Naive thymus-derived CD4-positive, alpha-beta T cell (primary cell): ENCODE measurements around the gene CPD. TPM values are rescaled to one million over a fixed set of nuclear protein-coding genes. Genes with fewer than 3 reads are reported as not detected.
A peak's percentile ranks its signal among the peaks of the same experiment; 100 is the strongest.

Experiments used
- ATAC-seq: fragments of 150-1000 bp; cut with Tn5 transposase; 2 replicates; pipeline ENCODE4 v1.10.0; 2021; ENCODE audit warnings: mild to moderate bottlenecking, moderate library complexity
- CTCF ChIA-PET: fragments of 350-600 bp; sonication (Branson Sonifier 250); formaldehyde crosslinking; loops from one replicate; lab custom pipeline; 2021; ENCODE audit warnings: antibody characterized with exemption; lab: Charles Lee
- POLR2A ChIA-PET: fragments of 350-600 bp; sonication (Branson Sonifier 250); formaldehyde crosslinking; loops from one replicate; lab custom pipeline; 2021; ENCODE audit warnings: antibody characterized with exemption, inconsistent platforms; lab: Charles Lee
- DNase-seq, 9 donors: peaks; one replicate each; pipeline versions ENCODE4 v3.0.0 to v3.0.0-alpha.2; 2020 to 2022; ENCODE audit warnings: mixed read lengths in 1 of 9
- H3K27ac ChIP-seq: one replicate; pipeline ENCODE4 v1.7.0; 2013; ENCODE audit warnings: mild to moderate bottlenecking, low read depth, low read length, moderate library complexity
- H3K27me3 ChIP-seq, 2 donors: one replicate each; pipeline ENCODE4 v1.7.0; 2013; ENCODE audit warnings: low read length in 2 of 2, mild to moderate bottlenecking in 2 of 2, moderate library complexity in 2 of 2; ENCODE audit not compliant: control insufficient read depth in 2 of 2, insufficient read depth in 2 of 2
- H3K36me3 ChIP-seq, 3 experiments: 1 replicate in 2 of 3; 2 replicates in 1 of 3; pipeline ENCODE4 v1.7.0; 2013; ENCODE audit warnings: low read length in 3 of 3, mild to moderate bottlenecking in 3 of 3, moderate library complexity in 1 of 3; ENCODE audit not compliant: insufficient read depth in 3 of 3, control insufficient read depth in 2 of 3
- H3K4me1 ChIP-seq, 2 donors: one replicate each; pipeline ENCODE4 v1.7.0; 2013; ENCODE audit warnings: low read length in 2 of 2, mild to moderate bottlenecking in 2 of 2, moderate library complexity in 1 of 2; ENCODE audit not compliant: control insufficient read depth in 2 of 2, insufficient read depth in 2 of 2
- H3K4me3 ChIP-seq: 2 replicates; pipeline ENCODE4 v1.7.0; 2013; ENCODE audit warnings: mild to moderate bottlenecking, low read length
- H3K9me3 ChIP-seq, 3 experiments: 1 replicate in 2 of 3; 2 replicates in 1 of 3; pipeline ENCODE4 v1.7.0; 2013; ENCODE audit warnings: low read length in 3 of 3; ENCODE audit not compliant: control insufficient read depth in 2 of 3
- H3K27ac Mint-ChIP-seq, 9 donors: one replicate each; pipeline ENCODE4 v1.8.0; 2020 to 2022; ENCODE audit warnings: mixed read lengths in 9 of 9, mild to moderate bottlenecking in 8 of 9, moderate library complexity in 5 of 9, inconsistent platforms in 2 of 9
- H3K27me3 Mint-ChIP-seq, 5 donors: one replicate each; pipeline ENCODE4 v1.8.0; 2021 to 2022; ENCODE audit warnings: mixed read lengths in 5 of 5, mild to moderate bottlenecking in 1 of 5
- H3K36me3 Mint-ChIP-seq, 5 donors: one replicate each; pipeline ENCODE4 v1.8.0; 2020 to 2022; ENCODE audit warnings: mixed read lengths in 5 of 5, mild to moderate bottlenecking in 3 of 5, inconsistent platforms in 1 of 5
- H3K4me1 Mint-ChIP-seq, 7 donors: one replicate each; pipeline ENCODE4 v1.8.0; 2020 to 2022; ENCODE audit warnings: mixed read lengths in 7 of 7, mild to moderate bottlenecking in 3 of 7, inconsistent platforms in 1 of 7
- H3K4me3 Mint-ChIP-seq, 10 donors: one replicate each; pipeline ENCODE4 v1.8.0; 2020 to 2022; ENCODE audit warnings: mild to moderate bottlenecking in 10 of 10, mixed read lengths in 10 of 10, moderate library complexity in 6 of 10, inconsistent platforms in 2 of 10
- H3K9me3 Mint-ChIP-seq, 11 donors: one replicate each; pipeline ENCODE4 v1.8.0; 2020 to 2022; ENCODE audit warnings: mixed read lengths in 11 of 11, mild to moderate bottlenecking in 4 of 11, inconsistent platforms in 1 of 11, moderate library complexity in 1 of 11
- intact Hi-C, 2 donors: fragments of 100-400 bp; cut with micrococcal nuclease; formaldehyde crosslinking; loops; one replicate each; pipeline ENCODE4 v1.15.1; 2023
- polyA plus RNA-seq, 2 donors: library from polyadenylated mRNA; unstranded; fragments of 300-500 nt; fragmentation: Illumina TruSeq; gene quantifications; one replicate each; pipeline ENCODE4 v1.2.3, GENCODE V29; 2021
- total RNA-seq, 6 experiments: library from RNA in 5 of 6; stranded (reverse) in 5 of 6; gene quantifications; 1 replicate in 5 of 6; 2 replicates in 1 of 6; pipeline ENCODE4 v1.2.3 and lab custom pipeline; 2021 to 2026

Gene CPD
- total and polyA plus RNA-seq, 7 experiments from 2014 or later: 14.9 to 52.9 (median 22.4) TPM

DNA sequence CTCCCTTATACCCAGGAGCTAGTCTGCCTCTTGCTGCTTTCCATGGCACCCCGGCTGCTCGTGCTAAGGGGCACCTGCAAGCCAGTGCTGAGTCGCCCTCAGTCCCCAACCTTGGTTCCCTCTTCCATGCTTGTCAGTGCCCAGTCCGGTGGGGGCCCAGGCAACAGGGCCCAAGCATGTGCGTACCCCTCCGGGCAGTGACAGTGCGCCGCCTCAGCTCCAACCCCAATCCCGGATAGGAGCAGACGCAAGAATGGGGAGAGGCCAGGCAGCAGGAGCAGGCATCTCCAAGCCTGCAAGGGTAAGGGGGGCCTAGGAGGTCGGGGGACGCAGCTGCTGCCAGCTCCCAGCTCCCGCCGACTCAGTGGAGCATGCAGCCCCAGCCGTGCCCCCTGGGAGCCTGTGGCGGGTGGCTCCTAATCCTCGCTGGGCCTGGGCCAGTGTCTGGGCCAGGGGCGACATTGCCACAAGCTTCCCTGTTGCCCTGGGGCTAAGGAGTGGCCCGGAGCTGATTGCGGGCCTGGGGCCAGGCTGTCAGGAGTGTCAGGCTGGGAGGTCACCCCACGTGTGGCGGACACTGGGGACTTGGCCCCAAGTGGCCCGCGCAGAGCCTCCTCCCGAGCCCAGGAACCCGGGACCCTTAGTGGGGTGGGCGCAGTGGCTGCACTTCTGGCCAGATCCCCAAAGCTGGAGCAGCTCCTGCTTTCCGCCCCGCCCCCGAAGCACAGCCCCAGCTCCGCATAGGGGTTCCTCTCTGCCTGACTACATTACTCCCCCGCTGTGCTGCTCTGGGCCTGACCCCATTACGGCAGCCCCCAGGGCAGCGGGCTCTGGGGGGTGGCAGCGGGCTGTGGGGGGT lies 9.8 kb downstream of the CPD start:
- Mint-ChIP-seq H3K27me3 (no peaks in the 10 kb centered on the region), H3K4me1 (peaks cover under 1 to 14% (median 12%) of the 10 kb centered on the region in 7 donors), H3K36me3 (peaks cover 0 to 29% (median 19%) of the 10 kb centered on the region in 5 donors), H3K4me3 (no peak overlapping the region), H3K27ac (no peak overlapping the region), H3K9me3 (no peaks in the 10 kb centered on the region)
- CTCF ChIA-PET: no interaction called here
- Histone ChIP-seq H3K27me3 (no peaks in the 10 kb centered on the region), H3K27ac (no peak overlapping the region), H3K9me3 (no peaks in the 10 kb centered on the region), H3K4me3 (no peak overlapping the region), H3K4me1 (no peaks in the 10 kb centered on the region), H3K36me3 (peaks cover 0 to 32% (median 0%) of the 10 kb centered on the region in 3 experiments)
- intact Hi-C loops: no loop called here
- ATAC-seq (no peak), DNase-seq (no peak)
- POLR2A ChIA-PET: no interaction called here

DNA sequence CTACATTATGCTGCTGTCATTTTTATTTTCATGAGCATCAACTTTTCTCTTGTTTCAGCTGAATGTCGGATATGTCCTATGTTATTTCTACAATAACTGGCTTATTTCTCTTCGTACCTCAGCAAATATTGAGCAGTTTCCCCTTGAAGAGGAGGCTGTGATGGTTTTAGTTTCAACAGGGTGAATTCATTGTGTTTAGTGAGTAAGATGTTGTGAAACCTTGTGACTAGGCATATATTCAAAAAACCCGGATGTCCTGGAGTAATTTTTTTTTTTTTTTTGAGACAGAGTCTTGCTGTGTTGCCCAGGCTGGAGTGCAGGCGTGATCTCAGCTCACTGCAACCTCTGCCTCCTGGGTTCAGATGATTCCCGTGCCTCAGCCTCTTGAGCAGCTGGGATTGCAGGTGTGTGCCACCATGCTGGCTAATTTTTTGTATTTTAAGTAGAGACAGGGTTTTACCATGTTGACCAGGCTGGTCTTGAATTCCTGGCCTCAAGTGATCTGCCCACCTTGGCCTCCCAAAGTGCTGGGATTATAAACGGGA lies 11.1 kb downstream of the CPD start:
- peaks cover 0 to 34% (median 19%) of the 10 kb centered on the region in 5 donors for H3K36me3 Mint-ChIP-seq
- ATAC-seq (peak; percentile 29), DNase-seq (no peak)
- no peaks in the 10 kb centered on the region for H3K9me3 Mint-ChIP-seq
- H3K4me1 Mint-ChIP-seq: peaks cover 0 to 17% (median 12%) of the 10 kb centered on the region in 7 donors
- Histone ChIP-seq H3K4me3 (no peak overlapping the region), H3K36me3 (peaks cover 0 to 32% (median 0%) of the 10 kb centered on the region in 3 experiments), H3K27ac (no peak overlapping the region), H3K4me1 (no peaks in the 10 kb centered on the region), H3K9me3 (no peaks in the 10 kb centered on the region), H3K27me3 (no peaks in the 10 kb centered on the region)
- no peaks in the 10 kb centered on the region for H3K27me3 Mint-ChIP-seq
- ChIA-PET POLR2A (no interaction called here), CTCF (interaction anchor here (0.7 kb wide), 2 partner anchors 46 to 816 kb away, joined by 3 to 4 read pairs; no protein-coding TSS in a partner anchor)
- no peak overlapping the region for H3K27ac Mint-ChIP-seq
- intact Hi-C loops: no loop called here
- no peak overlapping the region for H3K4me3 Mint-ChIP-seq

DNA sequence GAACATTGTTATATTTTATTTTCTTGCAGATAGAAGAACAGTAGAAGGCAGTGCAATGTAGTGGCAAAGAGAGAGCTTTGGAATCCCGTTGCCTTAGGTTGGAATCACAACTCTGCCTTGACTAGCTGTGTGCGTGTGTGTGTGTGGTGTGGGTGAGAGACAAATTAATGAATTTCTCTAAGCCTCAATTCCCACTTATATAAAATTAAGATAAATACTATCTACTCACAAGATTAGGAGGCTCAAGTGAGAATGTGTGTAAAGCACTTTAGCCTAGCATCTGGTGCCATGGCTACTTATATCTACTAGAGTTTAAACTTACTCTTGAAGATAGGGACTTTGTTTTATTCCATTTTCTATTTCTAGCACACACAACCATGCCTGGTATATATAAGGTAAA lies 12.8 kb downstream of the CPD start:
- Mint-ChIP-seq H3K27me3 (no peaks in the 10 kb centered on the region), H3K27ac (no peak overlapping the region), H3K4me1 (peaks cover 0 to 23% (median 16%) of the 10 kb centered on the region in 7 donors), H3K36me3 (peaks cover 0 to 25% (median 7%) of the 10 kb centered on the region in 5 donors), H3K9me3 (no peaks in the 10 kb centered on the region), H3K4me3 (no peak overlapping the region)
- Histone ChIP-seq H3K27ac (no peak overlapping the region), H3K36me3 (peaks cover 0 to 26% (median 0%) of the 10 kb centered on the region in 3 experiments), H3K4me1 (no peaks in the 10 kb centered on the region), H3K27me3 (no peaks in the 10 kb centered on the region), H3K4me3 (no peak overlapping the region), H3K9me3 (no peaks in the 10 kb centered on the region)
- intact Hi-C loops: no loop called here
- ChIA-PET POLR2A (no interaction called here), CTCF (interaction anchor here (0.5 kb wide), 1 partner anchor 51 kb away, joined by 3 read pairs; no protein-coding TSS in a partner anchor)
- no peak for ATAC-seq
- DNase-seq: no peak

DNA sequence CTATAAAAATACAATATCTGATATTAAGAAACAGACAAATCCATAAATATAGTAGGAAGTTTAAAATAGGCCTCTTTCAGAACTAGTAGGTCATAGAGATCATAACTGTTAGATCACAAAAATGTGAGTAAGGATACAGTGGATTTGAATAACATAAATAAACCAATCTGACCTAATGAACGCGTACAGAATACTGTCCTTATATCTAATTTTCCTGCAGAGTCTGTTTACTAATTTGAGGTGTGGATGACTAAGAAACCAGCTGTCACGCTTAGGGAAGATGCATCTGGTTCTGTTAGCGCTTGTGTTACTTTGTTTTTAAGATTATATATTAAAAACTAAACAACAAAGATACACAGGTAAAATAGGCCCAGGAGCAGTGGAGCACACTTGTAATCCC lies 14.8 kb downstream of the CPD start:
- H3K4me3 ChIP-seq: no peak overlapping the region
- DNase-seq: no peak
- peaks cover 0 to 12% (median 0%) of the 10 kb centered on the region in 3 experiments for H3K36me3 ChIP-seq
- H3K27ac ChIP-seq: no peak overlapping the region
- no peaks in the 10 kb centered on the region for H3K9me3 Mint-ChIP-seq
- no peaks in the 10 kb centered on the region for H3K9me3 ChIP-seq
- no peak for ATAC-seq
- H3K4me1 Mint-ChIP-seq: peaks cover 0 to 26% (median 22%) of the 10 kb centered on the region in 7 donors
- intact Hi-C loops: no loop called here
- no peaks in the 10 kb centered on the region for H3K4me1 ChIP-seq
- H3K36me3 Mint-ChIP-seq: peaks cover 0 to 16% (median 5%) of the 10 kb centered on the region in 5 donors
- no peaks in the 10 kb centered on the region for H3K27me3 ChIP-seq
- POLR2A ChIA-PET: no interaction called here
- no peaks in the 10 kb centered on the region for H3K27me3 Mint-ChIP-seq
- CTCF ChIA-PET: interaction anchor here (0.9 kb wide), 1 partner anchor 268 kb away, joined by 3 read pairs; no protein-coding TSS in a partner anchor
- H3K4me3 Mint-ChIP-seq: no peak overlapping the region
- no peak overlapping the region for H3K27ac Mint-ChIP-seq

DNA sequence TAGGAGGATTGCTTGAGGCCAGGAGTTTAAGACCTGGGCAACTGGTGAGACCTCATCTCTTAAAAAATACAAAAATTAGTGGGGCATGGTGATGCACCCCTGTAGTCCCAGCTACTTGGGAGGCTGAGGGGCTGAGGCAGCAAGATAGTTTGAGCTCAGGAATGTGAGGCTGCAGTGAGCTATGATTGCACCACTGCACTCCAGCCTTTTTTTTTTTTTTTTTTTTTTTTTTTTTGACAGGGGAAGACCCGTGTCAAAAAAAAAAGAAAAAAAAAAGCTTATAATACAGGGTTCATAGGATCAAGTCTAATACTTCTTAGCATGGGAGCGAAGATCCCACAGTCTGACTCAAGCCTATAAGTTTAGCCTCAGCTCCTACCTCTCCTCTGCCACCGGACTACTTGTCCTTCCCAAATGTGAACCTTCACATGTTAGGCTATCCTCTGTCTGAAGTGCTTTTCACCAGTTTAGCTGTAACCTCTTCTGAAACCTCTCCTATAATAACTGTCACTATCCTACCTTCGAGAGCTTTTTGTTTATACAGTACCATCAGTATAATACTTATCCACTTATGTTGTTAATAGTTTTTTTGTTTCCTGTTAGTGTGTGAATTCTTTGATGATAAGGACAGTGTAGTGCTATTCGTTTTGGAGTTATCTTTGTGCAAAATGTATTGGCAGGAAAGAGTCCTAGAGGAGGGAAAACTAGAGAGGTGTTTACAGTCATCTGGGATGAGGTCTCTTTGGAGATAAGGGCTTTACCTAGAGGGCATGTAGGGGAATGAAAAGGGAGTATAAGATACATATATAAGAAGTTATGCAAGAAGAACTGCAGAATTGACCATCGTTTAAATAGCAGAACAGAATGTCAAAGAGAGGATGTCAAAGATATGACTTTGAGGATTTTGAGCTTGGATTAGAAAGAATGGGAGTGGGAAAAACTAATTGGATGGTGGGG lies 15.5 kb downstream of the CPD start:
- Histone ChIP-seq H3K27ac (no peak overlapping the region), H3K36me3 (peaks cover 0 to 8% (median 0%) of the 10 kb centered on the region in 3 experiments), H3K27me3 (no peaks in the 10 kb centered on the region), H3K9me3 (no peaks in the 10 kb centered on the region), H3K4me3 (no peak overlapping the region), H3K4me1 (no peaks in the 10 kb centered on the region)
- ChIA-PET CTCF (interaction anchor here (0.9 kb wide), 1 partner anchor 269 kb away, joined by 3 read pairs; no protein-coding TSS in a partner anchor), POLR2A (interaction anchor here (1.0 kb wide), 1 partner anchor 14 kb away, joined by 3 read pairs; no protein-coding TSS in a partner anchor)
- H3K4me1 Mint-ChIP-seq: peaks cover 0 to 26% (median 22%) of the 10 kb centered on the region in 7 donors
- H3K9me3 Mint-ChIP-seq: no peaks in the 10 kb centered on the region
- peaks cover 0 to 16% (median 5%) of the 10 kb centered on the region in 5 donors for H3K36me3 Mint-ChIP-seq
- no peaks in the 10 kb centered on the region for H3K27me3 Mint-ChIP-seq
- intact Hi-C loops: no loop called here
- ATAC-seq (no peak), DNase-seq (no peak)
- no peak overlapping the region for H3K4me3 Mint-ChIP-seq
- peak overlapping the region in 1 of 9 donors; percentile 69 for H3K27ac Mint-ChIP-seq
